Thoracic aorta (tissue), 2 donors: ENCODE results near the gene CLEC2A. TPM values are rescaled to one million over a fixed set of nuclear protein-coding genes. Genes with fewer than 3 reads are reported as not detected.

Source experiments
- ATAC-seq: fragments of 150-250 bp; one replicate; pipeline ENCODE4 v1.8.0; 2017; ENCODE audit warnings: low read depth; ENCODE audit not compliant: insufficient number of reproducible peaks, low FRiP score
- DNase-seq: peaks from one replicate; pipeline ENCODE4 v3.0.0-alpha.2; 2020; ENCODE audit warnings: low spot score
- H3K27ac ChIP-seq, 2 donors: fragments of 200-600 bp; sonication (generic); 1 replicate in 1 of 2; 2 replicates in 1 of 2; pipeline ENCODE4 v1.5.1; 2016; ENCODE audit warnings: mild to moderate bottlenecking in 2 of 2, moderate library complexity in 2 of 2
- H3K27me3 ChIP-seq: fragments of 200-600 bp; sonication (generic); replicated peaks from 2 replicates; pipeline ENCODE4 v1.6.0; 2016; ENCODE audit warnings: mild to moderate bottlenecking; ENCODE audit not compliant: insufficient read depth
- H3K36me3 ChIP-seq: fragments of 200-600 bp; sonication (generic); one replicate; pipeline ENCODE4 v1.5.1; 2016
- H3K4me1 ChIP-seq, 2 donors: fragments of 200-600 bp; sonication (generic); 1 replicate in 1 of 2; 2 replicates in 1 of 2; pipeline versions ENCODE4 v1.5.1 to v1.6.0; 2016; ENCODE audit warnings: low read depth in 2 of 2, mild to moderate bottlenecking in 1 of 2; ENCODE audit not compliant: control insufficient read depth in 1 of 2
- H3K4me3 ChIP-seq: fragments of 200-600 bp; sonication (generic); 2 replicates; pipeline ENCODE4 v1.5.1; 2016; ENCODE audit warnings: mild to moderate bottlenecking
- H3K9me3 ChIP-seq: fragments of 200-600 bp; sonication (generic); 2 replicates; pipeline ENCODE4 v1.5.1; 2016
- total RNA-seq, 2 donors: library from RNA; depleted of rRNA; stranded (reverse); fragments of >200 nt; gene quantifications; one replicate each; pipeline versions ENCODE4 v1.1.0 to v1.2.3, GENCODE V29; 2016
- TF ChIP-seq, protein P1 (sequence below): fragments of 200-600 bp; sonication (generic); IDR thresholded peaks from one replicate; pipeline ENCODE4 v1.5.1; 2019; ENCODE audit warnings: antibody characterized with exemption

CLEC2A gene
- total RNA-seq, 2 donors from 2014 or later: not detected

GRCh38 chr12:9911708-9912107, 20.5 kb downstream of the CLEC2A start:
- H3K4me3 ChIP-seq: no peak overlapping the region
- no peak for ATAC-seq
- H3K27me3 ChIP-seq: no peaks in the 10 kb centered on the region
- no peaks in the 10 kb centered on the region for H3K4me1 ChIP-seq
- H3K36me3 ChIP-seq: no peaks in the 10 kb centered on the region
- H3K9me3 ChIP-seq: peaks cover 14% of the 10 kb centered on the region
- DNase-seq: no peak
- no peak overlapping the region for H3K27ac ChIP-seq
- TF ChIP-seq, protein P1, sequence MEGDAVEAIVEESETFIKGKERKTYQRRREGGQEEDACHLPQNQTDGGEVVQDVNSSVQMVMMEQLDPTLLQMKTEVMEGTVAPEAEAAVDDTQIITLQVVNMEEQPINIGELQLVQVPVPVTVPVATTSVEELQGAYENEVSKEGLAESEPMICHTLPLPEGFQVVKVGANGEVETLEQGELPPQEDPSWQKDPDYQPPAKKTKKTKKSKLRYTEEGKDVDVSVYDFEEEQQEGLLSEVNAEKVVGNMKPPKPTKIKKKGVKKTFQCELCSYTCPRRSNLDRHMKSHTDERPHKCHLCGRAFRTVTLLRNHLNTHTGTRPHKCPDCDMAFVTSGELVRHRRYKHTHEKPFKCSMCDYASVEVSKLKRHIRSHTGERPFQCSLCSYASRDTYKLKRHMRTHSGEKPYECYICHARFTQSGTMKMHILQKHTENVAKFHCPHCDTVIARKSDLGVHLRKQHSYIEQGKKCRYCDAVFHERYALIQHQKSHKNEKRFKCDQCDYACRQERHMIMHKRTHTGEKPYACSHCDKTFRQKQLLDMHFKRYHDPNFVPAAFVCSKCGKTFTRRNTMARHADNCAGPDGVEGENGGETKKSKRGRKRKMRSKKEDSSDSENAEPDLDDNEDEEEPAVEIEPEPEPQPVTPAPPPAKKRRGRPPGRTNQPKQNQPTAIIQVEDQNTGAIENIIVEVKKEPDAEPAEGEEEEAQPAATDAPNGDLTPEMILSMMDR: no peak

GRCh38 chr12:9910716-9911421, 21.3 kb downstream of the CLEC2A start:
- TF ChIP-seq, protein P1: no peak
- no peak overlapping the region for H3K4me3 ChIP-seq
- H3K27me3 ChIP-seq: no peaks in the 10 kb centered on the region
- no peak for ATAC-seq
- H3K9me3 ChIP-seq: peaks cover 14% of the 10 kb centered on the region
- no peaks in the 10 kb centered on the region for H3K4me1 ChIP-seq
- H3K36me3 ChIP-seq: no peaks in the 10 kb centered on the region
- no peak overlapping the region for H3K27ac ChIP-seq
- DNase-seq: no peak

GRCh38 chr12:9909724-9910123, 22.4 kb downstream of the CLEC2A start:
- TF ChIP-seq, protein P1: no peak
- no peaks in the 10 kb centered on the region for H3K4me1 ChIP-seq
- no peaks in the 10 kb centered on the region for H3K36me3 ChIP-seq
- H3K9me3 ChIP-seq: peaks cover 14% of the 10 kb centered on the region
- no peak overlapping the region for H3K4me3 ChIP-seq
- no peaks in the 10 kb centered on the region for H3K27me3 ChIP-seq
- no peak for DNase-seq
- no peak overlapping the region for H3K27ac ChIP-seq
- ATAC-seq: no peak

GRCh38 chr12:9908350-9908749, 23.8 kb downstream of the CLEC2A start:
- TF ChIP-seq, protein P1: no peak
- ATAC-seq (no peak), DNase-seq (no peak)
- Histone ChIP-seq H3K4me3 (no peak overlapping the region), H3K27ac (no peak overlapping the region), H3K9me3 (peaks cover 14% of the 10 kb centered on the region), H3K36me3 (no peaks in the 10 kb centered on the region), H3K4me1 (no peaks in the 10 kb centered on the region), H3K27me3 (no peaks in the 10 kb centered on the region)

GRCh38 chr12:9907769-9908168, 24.4 kb downstream of the CLEC2A start:
- Histone ChIP-seq H3K9me3 (peaks cover 15% of the 10 kb centered on the region), H3K27me3 (no peaks in the 10 kb centered on the region), H3K36me3 (no peaks in the 10 kb centered on the region), H3K4me1 (no peaks in the 10 kb centered on the region), H3K27ac (no peak overlapping the region), H3K4me3 (no peak overlapping the region)
- DNase-seq: no peak
- TF ChIP-seq, protein P1: no peak
- no peak for ATAC-seq
